Activated CD4-positive, alpha-beta T cell treated with anti-CD3 and anti-CD28 coated beads for 1 hour (primary cell): Measurements from ENCODE around the gene EPB41L2.
"Not testable (repeated sequence)": the region's sequence is repeated elsewhere in the genome, so short reads cannot be mapped to it uniquely, and the experiment has no call there.

Source experiments
- DNase-seq: peaks from one replicate; pipeline ENCODE4 v3.0.0-alpha.2; 2020

EPB41L2 gene

GRCh38 chr6:130936933-130937332 lies 126.1 kb downstream of the EPB41L2 start:
- DNase-seq: no peak

DNA sequence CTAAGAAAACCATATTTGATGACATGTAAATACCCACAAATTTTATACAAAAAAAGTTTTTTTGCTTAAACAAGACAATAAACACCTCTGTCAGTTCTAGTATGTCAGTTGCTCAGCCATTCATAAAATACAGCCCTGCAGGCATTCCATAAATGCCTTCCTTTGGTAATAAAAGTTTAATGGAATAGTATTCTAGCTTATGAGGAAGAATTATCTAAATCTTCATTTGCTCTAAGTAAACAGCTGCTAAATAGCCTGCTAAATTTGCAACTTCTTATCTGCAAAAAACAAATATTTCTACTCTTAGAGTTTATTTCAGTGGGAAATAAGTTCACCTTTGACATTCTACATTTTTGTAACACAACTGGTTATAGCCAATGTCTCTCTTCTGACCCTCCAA lies 127.1 kb downstream of the EPB41L2 start:
- DNase-seq: no peak

DNA sequence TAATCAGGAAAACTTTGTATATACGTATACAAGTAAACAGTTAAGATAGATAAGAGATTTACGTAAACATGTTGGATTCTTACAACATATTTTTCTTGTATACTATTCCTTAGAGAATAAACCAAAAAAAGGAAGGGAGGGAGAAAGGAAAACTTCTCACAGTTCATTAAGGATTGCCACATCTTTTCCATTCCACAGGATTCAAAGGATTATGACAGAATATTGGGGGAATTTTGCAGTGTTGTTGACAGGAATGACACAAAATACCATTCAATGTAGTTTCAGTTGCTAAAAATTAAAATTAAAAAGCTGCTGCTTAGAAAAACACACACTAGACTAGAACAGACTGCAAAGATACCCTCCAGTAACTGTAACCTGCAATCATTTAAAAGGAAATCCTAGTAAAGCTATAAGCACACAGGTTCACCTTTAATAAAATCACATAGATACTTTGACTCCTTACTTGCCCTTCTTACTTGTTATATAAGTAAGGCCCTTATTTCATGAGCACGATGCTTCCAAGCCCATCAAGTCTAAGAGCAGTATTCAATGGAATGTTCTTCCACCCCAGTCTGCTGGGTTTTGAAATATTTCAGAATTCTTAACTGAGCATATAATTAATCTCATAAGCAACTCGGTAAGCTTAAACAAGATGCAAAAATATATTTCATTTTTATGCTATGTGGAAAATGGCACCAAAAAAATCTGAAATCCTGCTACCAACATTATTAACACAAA lies 128.0 kb downstream of the EPB41L2 start:
- DNase-seq: no peak

GRCh38 chr6:130933712-130934200 lies 129.3 kb downstream of the EPB41L2 start:
- no peak for DNase-seq

DNA sequence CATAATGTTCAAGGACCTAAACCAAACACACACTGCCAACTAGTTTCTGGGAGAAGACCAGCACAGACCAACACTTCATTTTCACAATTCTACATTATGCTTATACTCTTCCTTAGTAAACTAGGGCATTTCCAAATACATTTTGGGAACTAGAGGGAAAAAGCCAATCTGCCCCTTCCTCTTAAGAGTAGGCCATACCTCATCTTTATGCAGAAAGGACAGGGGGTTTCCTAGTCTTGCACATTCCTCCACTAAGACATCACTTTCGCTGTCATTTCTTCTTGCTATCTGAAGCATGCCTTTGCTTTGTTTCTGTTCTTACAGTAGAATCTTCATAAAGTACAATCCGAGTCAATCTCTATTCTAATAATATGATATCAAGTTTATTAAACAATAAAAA lies 130.1 kb downstream of the EPB41L2 start:
- DNase-seq: no peak

- no peak for DNase-seq
Observed at GRCh38 chr6:130932438-130932837, 130.6 kb downstream of the EPB41L2 start.

- DNase-seq: no peak
Observed at GRCh38 chr6:130931683-130932082, 131.4 kb downstream of the EPB41L2 start.

DNA sequence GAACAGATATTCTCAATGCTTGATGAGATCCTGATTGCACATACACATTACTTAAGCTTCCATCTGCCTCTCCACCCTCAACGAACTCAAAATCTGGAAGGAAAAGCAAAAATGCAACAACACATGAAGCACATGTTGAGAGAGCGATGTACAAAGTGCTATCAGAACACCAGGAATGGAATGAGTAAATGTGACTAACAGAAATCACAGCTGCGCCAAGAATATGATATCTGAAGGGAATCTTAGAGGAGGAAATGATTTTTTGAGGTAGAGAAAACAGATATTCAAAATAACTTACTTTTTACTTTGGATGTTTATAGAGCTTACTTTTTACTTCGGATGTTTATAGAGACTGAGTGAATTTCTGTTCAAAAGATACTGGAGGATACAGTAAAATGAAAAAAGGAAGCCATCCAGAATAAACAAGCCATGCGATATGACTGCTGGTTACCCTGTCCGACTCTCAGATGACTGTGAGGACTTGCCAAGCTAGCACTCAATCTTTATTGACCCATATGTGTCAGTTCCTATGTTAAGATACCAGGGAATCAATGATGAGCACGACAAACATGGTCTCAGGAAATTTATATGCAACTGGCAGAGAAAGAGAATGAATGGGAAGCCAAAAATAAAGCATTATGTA lies 133.9 kb downstream of the EPB41L2 start:
- no peak for DNase-seq

- no peak for DNase-seq
Observed at GRCh38 chr6:130928158-130928912, 134.7 kb downstream of the EPB41L2 start.

DNA sequence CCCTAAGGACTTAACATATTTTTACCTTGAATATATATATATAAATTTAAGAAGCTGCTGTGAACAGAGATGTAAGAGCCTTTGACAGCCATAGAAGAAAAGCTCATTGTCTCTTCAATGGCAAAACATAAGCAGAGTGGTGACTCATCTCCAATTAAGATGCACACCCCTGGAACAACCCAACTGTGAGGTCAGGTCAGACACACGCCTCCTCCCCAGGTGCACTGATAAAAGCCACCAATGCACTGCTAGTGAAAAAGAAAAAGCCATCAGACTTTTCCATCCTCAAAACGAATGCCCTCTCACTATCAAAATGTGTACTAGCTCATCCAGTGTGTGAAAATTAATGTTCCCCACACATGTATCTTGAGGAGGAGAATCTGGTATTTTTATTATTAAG lies 135.7 kb downstream of the EPB41L2 start:
- DNase-seq: no peak

DNA sequence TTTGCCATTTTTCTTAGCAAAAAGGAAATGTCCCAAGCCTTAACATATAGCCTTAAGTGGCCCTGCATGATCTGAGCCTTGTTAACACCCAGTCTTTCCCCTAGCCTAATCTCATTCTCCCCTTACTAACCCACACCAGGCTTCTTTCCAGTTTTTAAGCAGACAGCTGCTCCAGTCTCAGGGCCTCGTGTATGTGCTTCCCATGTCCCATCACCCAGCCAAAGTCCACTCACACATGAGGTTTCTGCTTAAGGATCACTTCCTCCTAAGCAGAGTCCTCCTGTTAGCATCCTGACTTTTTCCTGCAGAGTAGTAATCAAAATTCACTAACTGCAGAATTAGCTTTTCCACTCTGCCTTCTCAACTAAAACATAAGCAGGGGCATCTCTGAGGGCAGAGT lies 139.7 kb downstream of the EPB41L2 start:
- DNase-seq: no peak

DNA sequence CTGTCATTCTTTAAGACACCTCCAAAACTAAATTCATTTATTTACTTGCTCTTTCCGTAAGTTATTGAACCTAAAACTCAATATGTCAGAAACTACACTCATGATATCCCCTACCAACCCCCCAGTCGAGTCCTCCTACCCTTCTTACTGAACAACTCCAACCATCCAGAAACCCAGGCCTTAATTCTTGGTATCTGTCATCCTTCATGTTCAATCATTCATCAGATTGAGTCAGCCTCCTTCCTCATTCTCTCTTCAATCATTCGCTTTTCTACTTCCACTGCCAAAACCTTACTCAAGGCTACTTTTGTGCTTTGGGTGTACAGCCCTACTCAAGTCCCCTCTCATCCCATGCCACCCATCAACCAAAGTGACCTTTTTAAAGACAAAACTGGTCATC lies 140.1 kb downstream of the EPB41L2 start:
- DNase-seq: no peak

DNA sequence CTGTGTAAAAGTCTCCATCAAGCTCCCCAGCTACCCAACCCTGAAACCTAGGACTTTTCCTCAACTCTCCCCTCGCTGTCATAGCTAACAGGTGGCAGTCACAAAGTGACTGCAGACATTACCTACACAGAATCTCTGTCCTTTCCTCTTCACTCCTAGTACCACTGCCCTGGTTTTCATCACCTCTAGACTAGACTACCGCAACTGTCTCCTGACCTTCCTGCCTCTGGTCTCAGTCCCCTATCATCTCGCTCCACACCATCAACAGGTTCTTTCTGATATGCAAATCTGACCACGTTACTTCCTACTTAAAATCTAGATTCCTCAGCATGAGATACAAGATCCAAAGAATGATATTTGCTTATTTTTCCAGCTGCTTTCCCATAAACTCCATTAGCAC lies 142.1 kb downstream of the EPB41L2 start:
- no peak for DNase-seq

DNA sequence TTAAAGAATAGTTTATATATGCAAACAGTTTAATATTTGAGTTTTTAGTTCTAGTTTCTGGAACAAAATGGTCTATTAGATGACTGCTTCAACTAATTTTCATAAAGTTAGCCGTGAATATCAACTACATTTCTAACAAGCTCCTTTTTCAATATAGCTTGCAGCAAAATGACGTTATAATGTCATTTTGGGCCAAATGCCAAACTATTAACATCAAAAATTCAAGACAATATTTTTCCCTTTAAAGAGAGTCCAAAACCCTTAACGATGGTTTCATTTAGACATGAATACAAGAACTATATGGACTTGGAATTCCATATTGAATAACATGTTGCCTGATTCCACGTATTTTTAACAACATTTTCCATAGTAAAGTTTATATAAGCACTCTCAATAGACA lies 144.9 kb downstream of the EPB41L2 start:
- no peak for DNase-seq

DNA sequence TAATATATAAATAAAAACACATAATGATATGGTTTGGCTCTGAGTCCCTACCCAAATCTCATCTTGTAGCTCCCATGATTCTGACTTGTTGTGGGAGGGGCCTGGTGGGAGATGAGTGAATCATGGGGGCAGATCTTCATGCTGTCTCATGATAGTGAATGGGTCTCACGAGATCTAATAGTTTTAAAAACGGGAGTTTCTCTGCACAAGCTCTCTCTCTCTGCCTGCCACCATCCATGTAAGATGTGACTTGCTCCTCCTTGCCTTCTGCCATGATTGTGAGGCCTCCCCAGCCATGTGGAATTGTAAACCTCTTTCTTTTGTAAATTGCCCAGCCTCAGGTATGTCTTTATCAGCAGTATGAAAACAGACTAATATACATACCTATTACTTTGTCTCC lies 147.4 kb downstream of the EPB41L2 start:
- not testable (repeated sequence) for DNase-seq

GRCh38 chr6:130913120-130913519 lies 149.9 kb downstream of the EPB41L2 start:
- no peak for DNase-seq

GRCh38 chr6:130912434-130912833 lies 150.6 kb downstream of the EPB41L2 start:
- DNase-seq: no peak

DNA sequence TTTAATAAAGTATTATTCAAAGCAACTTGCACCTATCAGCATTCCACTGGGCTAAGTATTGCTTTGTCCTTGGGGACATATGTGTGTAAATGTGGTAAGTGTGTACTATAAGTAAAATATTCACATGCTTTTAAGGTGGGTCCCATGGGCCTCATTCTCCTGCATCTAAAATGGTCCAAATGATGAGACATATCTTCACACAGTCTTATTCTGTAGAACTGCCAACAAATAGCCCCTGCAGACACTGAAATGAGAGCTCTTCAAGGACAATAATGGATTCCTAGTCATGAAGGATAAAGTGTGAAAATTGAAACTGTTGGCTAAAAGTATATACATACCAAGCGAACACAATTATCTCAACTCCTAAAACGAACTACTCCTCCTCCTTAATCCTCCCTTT lies 154.1 kb downstream of the EPB41L2 start:
- DNase-seq: no peak

GRCh38 chr6:130908188-130908587 lies 154.9 kb downstream of the EPB41L2 start:
- DNase-seq: no peak

DNA sequence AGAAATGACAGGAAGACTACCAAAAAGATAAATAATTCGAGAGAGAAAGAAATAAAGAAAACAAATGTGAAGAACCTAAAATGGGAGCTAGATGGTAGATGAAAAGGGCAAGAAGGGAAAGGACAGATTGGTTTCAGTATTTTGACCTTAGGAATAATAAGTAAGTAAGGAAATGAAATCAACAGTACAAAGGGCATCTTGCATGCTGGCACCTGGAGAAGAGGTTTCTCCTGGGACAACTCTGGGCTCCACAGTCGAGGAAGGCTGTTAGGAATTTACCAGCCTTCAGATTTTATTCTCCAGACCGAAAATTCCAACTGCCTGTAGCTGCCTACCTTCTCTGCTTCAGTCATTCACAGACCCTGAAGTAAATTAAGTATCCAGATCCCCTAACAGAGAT lies 155.4 kb downstream of the EPB41L2 start:
- DNase-seq: no peak

DNA sequence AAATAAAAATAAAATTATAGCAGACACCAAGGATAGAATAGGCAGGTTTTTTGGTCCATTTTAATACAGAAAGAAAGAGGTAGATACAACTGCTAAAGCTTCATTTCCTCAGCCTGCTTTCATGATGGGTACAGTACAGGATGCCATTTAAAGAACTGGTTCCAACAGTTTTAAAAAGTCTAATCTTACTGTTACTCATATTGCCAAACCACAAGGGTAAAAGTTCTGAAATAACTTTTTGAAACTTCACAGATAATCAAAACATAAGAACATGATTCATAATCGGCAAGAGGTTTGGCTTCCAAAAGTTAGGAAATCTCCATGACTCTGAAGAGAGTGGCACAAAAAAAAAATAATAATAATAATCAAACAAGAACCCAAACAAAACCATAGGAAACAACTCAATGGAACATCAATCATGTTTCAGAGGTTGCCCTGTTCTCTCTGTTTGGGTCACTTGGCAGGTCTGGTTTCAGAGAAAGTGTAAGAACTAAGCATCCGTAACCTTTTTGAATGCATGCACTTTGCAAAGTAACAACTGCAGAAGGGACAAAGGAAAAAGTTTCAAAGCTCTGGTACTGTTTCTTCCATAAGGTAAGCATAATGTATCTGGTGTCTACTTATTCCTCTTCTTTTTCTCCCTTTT lies 156.2 kb downstream of the EPB41L2 start:
- no peak for DNase-seq

GRCh38 chr6:130903602-130904001 lies 159.4 kb downstream of the EPB41L2 start:
- no peak for DNase-seq

DNA sequence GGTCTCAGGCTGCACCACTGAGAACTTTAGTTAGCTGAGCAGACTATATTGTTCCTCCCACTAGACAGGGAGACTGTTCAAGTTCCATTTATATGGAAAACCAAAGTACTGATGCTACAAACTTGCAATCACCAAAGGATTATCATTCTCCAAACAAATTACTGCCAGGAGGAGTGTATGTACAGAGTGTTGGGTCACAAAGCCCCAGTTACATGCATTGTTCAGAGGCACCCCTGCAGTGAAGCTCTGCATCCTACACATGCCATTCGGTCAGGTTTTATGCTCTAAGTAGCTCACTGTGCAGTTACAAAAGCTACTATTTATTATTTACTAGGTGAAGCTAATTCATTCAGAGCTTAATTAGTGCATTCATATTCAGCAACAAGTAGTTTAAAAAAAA lies 160.0 kb downstream of the EPB41L2 start:
- no peak for DNase-seq
